IMR-90 (cell line): Measurements from ENCODE around the gene PRKAG2. TPM values are rescaled to one million over a fixed set of nuclear protein-coding genes. Genes with fewer than 3 reads are reported as not detected.

Experiments used
- ATAC-seq: fragments of 200-7000 bp; cut with Tn5 transposase; 2 replicates; pipeline ENCODE4 v1.9.1; 2020; ENCODE audit warnings: low read depth, mild to moderate bottlenecking, moderate library complexity
- BruUV-seq: library from RNA; stranded (reverse); fragments of 400-500 nt; replicated peaks from 2 replicates; lab custom pipeline; 2021; lab: Mats Ljungman, UMichigan
- CTCF ChIA-PET: fragments of 300-600 bp; formaldehyde crosslinking; extraction: SDS; loops from one replicate; lab custom pipeline; 2021; ENCODE audit warnings: antibody characterized with exemption; lab: Yijun Ruan, JAX
- POLR2A ChIA-PET: fragments of 300-600 bp; sonication (Branson Sonifier 250); formaldehyde crosslinking; loops from one replicate; lab custom pipeline; 2022; ENCODE audit warnings: antibody characterized with exemption; ENCODE audit not compliant: unreplicated experiment; lab: Charles Lee
- DNase-seq: peaks from one replicate; pipeline ENCODE4 v3.0.0; 2013
- H2AFZ ChIP-seq: replicated peaks from 2 replicates; pipeline ENCODE3; 2013; ENCODE audit warnings: low read length, mild to moderate bottlenecking; ENCODE audit not compliant: poor library complexity
- H2AK5ac ChIP-seq: 2 replicates; pipeline ENCODE4 v1.6.1; 2013; ENCODE audit warnings: low read depth, low read length, inconsistent platforms
- H2AK9ac ChIP-seq: replicated peaks from 2 replicates; pipeline ENCODE3; 2013; ENCODE audit warnings: mild to moderate bottlenecking, low read depth, low read length, moderate library complexity; ENCODE audit not compliant: poor library complexity
- H2BK120ac ChIP-seq: 2 replicates; pipeline ENCODE4 v1.6.1; 2013; ENCODE audit warnings: low read depth, low read length, inconsistent platforms
- H2BK15ac ChIP-seq: 3 replicates; pipeline ENCODE4 v1.6.1; 2013; ENCODE audit warnings: low read depth, low read length, inconsistent platforms
- H2BK20ac ChIP-seq: 2 replicates; pipeline ENCODE4 v1.6.1; 2013; ENCODE audit warnings: low read depth, mild to moderate bottlenecking, inconsistent platforms, low read length, moderate library complexity
- H2BK5ac ChIP-seq: 2 replicates; pipeline ENCODE4 v1.6.1; 2013; ENCODE audit warnings: mild to moderate bottlenecking, low read depth, low read length, inconsistent platforms; ENCODE audit not compliant: poor library complexity, severe bottlenecking
- H3K14ac ChIP-seq: replicated peaks from 2 replicates; pipeline ENCODE4 v1.6.1; 2013; ENCODE audit warnings: low read depth, low read length, inconsistent platforms
- H3K18ac ChIP-seq: 2 replicates; pipeline ENCODE4 v1.6.1; 2013; ENCODE audit warnings: low read depth, low read length, control low read depth
- H3K23ac ChIP-seq: 2 replicates; pipeline ENCODE4 v1.6.1; 2013; ENCODE audit warnings: low read depth, low read length, inconsistent platforms
- H3K27ac ChIP-seq: 2 replicates; pipeline ENCODE4 v1.5.1; 2013; ENCODE audit warnings: mild to moderate bottlenecking, control low read depth, low read length; ENCODE audit not compliant: insufficient read depth
- H3K27me3 ChIP-seq: 2 replicates; pipeline ENCODE4 v1.6.1; 2013; ENCODE audit warnings: low read length; ENCODE audit not compliant: control insufficient read depth, insufficient read depth
- H3K36me3 ChIP-seq: 2 replicates; pipeline ENCODE4 v1.6.1; 2013; ENCODE audit warnings: low read length, mixed read lengths; ENCODE audit not compliant: control insufficient read depth, insufficient read depth
- H3K4ac ChIP-seq: 2 replicates; pipeline ENCODE4 v1.6.1; 2013; ENCODE audit warnings: low read depth, low read length, inconsistent platforms
- H3K4me1 ChIP-seq: 2 replicates; pipeline ENCODE4 v1.6.1; 2013; ENCODE audit warnings: low read length, mixed read lengths; ENCODE audit not compliant: control insufficient read depth, insufficient read depth
- H3K4me2 ChIP-seq: 2 replicates; pipeline ENCODE4 v1.6.1; 2013; ENCODE audit warnings: low read depth, mild to moderate bottlenecking, control low read depth, low read length, moderate library complexity
- H3K4me3 ChIP-seq: 2 replicates; pipeline ENCODE4 v1.5.1; 2013; ENCODE audit warnings: low read depth, mild to moderate bottlenecking, control low read depth, low read length, moderate library complexity; ENCODE audit not compliant: insufficient read depth
- H3K56ac ChIP-seq: 2 replicates; pipeline ENCODE4 v1.6.1; 2013; ENCODE audit warnings: low read length, inconsistent platforms; ENCODE audit not compliant: insufficient read depth; ENCODE audit errors: extremely low read depth
- H3K79me1 ChIP-seq, 2 experiments: 2 replicates each; pipeline ENCODE4 v1.6.1; 2013; ENCODE audit warnings: low read length in 2 of 2, inconsistent platforms in 1 of 2, low read depth in 1 of 2
- H3K9ac ChIP-seq: 2 replicates; pipeline ENCODE4 v1.6.1; 2013; ENCODE audit warnings: low read depth, low read length, control low read depth
- H3K9me1 ChIP-seq: 2 replicates; pipeline ENCODE4 v1.6.1; 2013; ENCODE audit warnings: low read length, inconsistent platforms; ENCODE audit not compliant: insufficient read depth
- H3K9me3 ChIP-seq: 2 replicates; pipeline ENCODE4 v1.6.1; 2013; ENCODE audit warnings: low read length; ENCODE audit not compliant: control insufficient read depth, insufficient read depth
- H4K20me1 ChIP-seq: 2 replicates; pipeline ENCODE4 v1.6.1; 2013; ENCODE audit warnings: low read length, inconsistent platforms; ENCODE audit not compliant: insufficient read depth
- H4K5ac ChIP-seq: 2 replicates; pipeline ENCODE4 v1.6.1; 2013; ENCODE audit warnings: mild to moderate bottlenecking, low read depth, low read length, control low read depth
- H4K8ac ChIP-seq, 2 experiments: 2 replicates each; pipeline ENCODE4 v1.6.1; 2013; ENCODE audit warnings: low read depth in 2 of 2, low read length in 2 of 2, control low read depth in 1 of 2, inconsistent platforms in 1 of 2
- H4K91ac ChIP-seq: 2 replicates; pipeline ENCODE4 v1.6.1; 2013; ENCODE audit warnings: low read depth, low read length, inconsistent platforms; ENCODE audit not compliant: insufficient read depth
- BHLHE40 ChIP-seq: fragments of 150-350 bp; IDR thresholded peaks from 2 replicates; pipeline ENCODE4 v1.6.1; 2016; ENCODE audit warnings: mild to moderate bottlenecking, low read depth, low read length
- CEBPB ChIP-seq: IDR thresholded peaks from 2 replicates; pipeline ENCODE4 v1.6.1; 2012; ENCODE audit warnings: low read depth, low read length, improper control_type of control experiment
- CHD1 ChIP-seq: IDR thresholded peaks from 2 replicates; pipeline ENCODE4 v1.6.1; 2012; ENCODE audit warnings: low read depth, low read length, improper control_type of control experiment
- FOS ChIP-seq: fragments of 150-350 bp; IDR thresholded peaks from 2 replicates; pipeline ENCODE4 v1.6.1; 2016; ENCODE audit warnings: low read depth, low read length
- MAFK ChIP-seq: IDR thresholded peaks from 2 replicates; pipeline ENCODE4 v1.6.1; 2012; ENCODE audit warnings: low read depth, low read length, improper control_type of control experiment
- MAZ ChIP-seq: IDR thresholded peaks from 2 replicates; pipeline ENCODE4 v1.6.1; 2012; ENCODE audit warnings: low read depth, mild to moderate bottlenecking, low read length, improper control_type of control experiment, moderate library complexity, borderline replicate concordance
- MXI1 ChIP-seq: IDR thresholded peaks from 2 replicates; pipeline ENCODE4 v1.6.1; 2012; ENCODE audit warnings: low read depth, mild to moderate bottlenecking, low read length, moderate library complexity, borderline replicate concordance
- NFE2L2 ChIP-seq: fragments of 150-350 bp; IDR thresholded peaks from 2 replicates; pipeline ENCODE4 v1.6.1; 2016; ENCODE audit warnings: low read depth, mild to moderate bottlenecking, low read length
- POLR2A ChIP-seq: IDR thresholded peaks from 2 replicates; pipeline ENCODE4 v1.6.1; 2012; ENCODE audit warnings: mild to moderate bottlenecking, low read depth, low read length
- RAD21 ChIP-seq: IDR thresholded peaks from 2 replicates; pipeline ENCODE4 v1.6.1; 2012; ENCODE audit warnings: low read length, improper control_type of control experiment
- RCOR1 ChIP-seq: IDR thresholded peaks from 2 replicates; pipeline ENCODE4 v1.6.1; 2012; ENCODE audit warnings: mild to moderate bottlenecking, low read length, improper control_type of control experiment; ENCODE audit not compliant: insufficient replicate concordance
- RFX5 ChIP-seq: IDR thresholded peaks from 2 replicates; pipeline ENCODE4 v1.8.0; 2012; ENCODE audit warnings: low read depth, mild to moderate bottlenecking, low read length, moderate library complexity
- SMC3 ChIP-seq: fragments of 150-350 bp; IDR thresholded peaks from 2 replicates; pipeline ENCODE4 v1.6.1; 2016; ENCODE audit warnings: low read depth, mild to moderate bottlenecking, antibody characterized with exemption, low read length, moderate library complexity
- USF2 ChIP-seq: fragments of 150-350 bp; IDR thresholded peaks from 2 replicates; pipeline ENCODE4 v1.6.1; 2017; ENCODE audit warnings: mild to moderate bottlenecking, antibody characterized with exemption, low read length, low read depth
- WGBS, 2 experiments: methylation state at CpG; one replicate each; pipeline versions ENCODE4 v1.1.5 to v1.1.7; 2013; ENCODE audit warnings: missing lambda C conversion rate in 2 of 2; ENCODE audit not compliant: insufficient read length in 1 of 2; ENCODE audit errors: extremely low coverage in 2 of 2; 5-methylcytosine and 5-hydroxymethylcytosine counted together
- dilution Hi-C: fragments of 300-500 bp; cut with HindIII; formaldehyde crosslinking; loops from one replicate; pipeline ENCODE4 v1.14.3; 2018; ENCODE audit warnings: low sequenced_read_pairs; ENCODE audit not compliant: unreplicated experiment
- in situ Hi-C: fragments of 300-500 bp; cut with MboI; formaldehyde crosslinking; loops from 3 replicates; pipeline ENCODE4 v1.14.3; 2019; ENCODE audit warnings: low sequenced_read_pairs, inconsistent platforms, mixed read lengths
- intact Hi-C: fragments of 100-400 bp; cut with micrococcal nuclease; formaldehyde crosslinking; loops from 2 replicates; pipeline ENCODE4 v1.10.0; 2022
- polyA plus RNA-seq, 3 experiments: library from polyadenylated mRNA; depleted of rRNA; stranded (reverse); fragments of >200 nt; gene quantifications; 2 replicates each; pipeline ENCODE4 v1.2.3, GENCODE V29; 2012; ENCODE audit warnings: low replicate concordance in 1 of 3
- total RNA-seq: library from RNA; depleted of rRNA; stranded (reverse); fragments of >200 nt; gene quantifications from 2 replicates; pipeline ENCODE4 v1.2.3, GENCODE V29; 2012
- TF ChIP-seq, protein P1 (sequence below): fragments of 150-350 bp; IDR thresholded peaks from 2 replicates; pipeline ENCODE4 v1.6.1; 2016; ENCODE audit warnings: low read depth, mild to moderate bottlenecking, low read length, moderate library complexity, borderline replicate concordance
- TF ChIP-seq, protein P2 (sequence below): conservative IDR thresholded peaks from 2 replicates; pipeline ENCODE4 v1.5.1; 2012; ENCODE audit warnings: mild to moderate bottlenecking, low read depth, low read length, improper control_type of control experiment

The PRKAG2 gene
- total and polyA plus RNA-seq, 2 of the 4 experiments (the other 2 are of a cell fraction): 15.4 to 21.6 TPM

DNA sequence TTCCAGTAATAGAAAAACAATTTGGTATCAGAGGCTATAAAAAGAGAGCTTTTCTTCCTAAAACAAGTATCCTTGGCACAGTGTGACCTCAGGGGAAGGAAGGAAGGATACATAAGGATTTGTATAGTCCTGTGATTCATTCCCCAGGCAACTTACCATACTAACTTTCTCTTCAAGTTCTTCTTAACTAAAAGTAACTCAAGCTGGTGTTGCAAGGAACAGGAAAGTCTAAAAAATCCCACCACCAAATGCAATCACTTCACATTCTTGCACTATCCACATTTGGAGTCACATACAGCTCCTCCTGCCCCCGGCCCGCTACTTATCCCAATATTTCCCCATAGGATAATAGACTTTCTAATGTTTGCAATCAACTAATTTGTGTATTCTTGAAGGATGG lies 84.8 kb downstream of the PRKAG2 start:
- no peak overlapping the region for H3K14ac ChIP-seq
- H2BK120ac ChIP-seq: no peak overlapping the region
- no peaks in the 10 kb centered on the region for H3K36me3 ChIP-seq
- CTCF ChIA-PET: interaction anchor here (0.6 to 1.4 kb wide), 4 partner anchors 8 to 21 kb away, joined by 3 to 4 read pairs (median 4); no protein-coding TSS in a partner anchor
- H3K4me2 ChIP-seq: no peak overlapping the region
- H4K8ac ChIP-seq: no peak overlapping the region
- POLR2A ChIA-PET: no interaction called here
- H3K9me1 ChIP-seq: peaks cover 8% of the 10 kb centered on the region; the same call in 1 of the 2 replicates
- H3K4ac ChIP-seq: no peak overlapping the region
- BruUV-seq: no TSS peak
- H3K79me1 ChIP-seq: no peaks in the 10 kb centered on the region
- no peaks in the 10 kb centered on the region for H3K4me1 ChIP-seq
- H2BK5ac ChIP-seq: no peak overlapping the region
- no peak for DNase-seq
- no peak overlapping the region for H4K5ac ChIP-seq
- H2BK15ac ChIP-seq: no peak overlapping the region
- H3K23ac ChIP-seq: no peak overlapping the region
- no peak overlapping the region for H2BK20ac ChIP-seq
- dilution Hi-C loops (no loop called here), in situ Hi-C loops (no loop called here), intact Hi-C loops (no loop called here)
- no peak overlapping the region for H2AFZ ChIP-seq
- no peak overlapping the region for H3K56ac ChIP-seq
- no CpG with 5 or more reads among the region's 2 CpGs for WGBS, 2 experiments
- ATAC-seq: 0 out of 2 replicates have a peak, but pooled peaks have one; percentile 14
- H3K18ac ChIP-seq: no peak overlapping the region
- peaks cover 21% of the 10 kb centered on the region for H3K27me3 ChIP-seq
- H4K20me1 ChIP-seq: no peaks in the 10 kb centered on the region
- H2AK9ac ChIP-seq: no peak overlapping the region
- TF ChIP-seq CHD1 (no peak), BHLHE40 (no peak), RAD21 (no peak), RFX5 (no peak), CEBPB (no peak), MAFK (no peak), NFE2L2 (no peak), USF2 (no peak), SMC3 (no peak), MAZ (no peak), POLR2A (no peak), MXI1 (no peak), RCOR1 (no peak), FOS (no peak)
- TF ChIP-seq, protein P1, sequence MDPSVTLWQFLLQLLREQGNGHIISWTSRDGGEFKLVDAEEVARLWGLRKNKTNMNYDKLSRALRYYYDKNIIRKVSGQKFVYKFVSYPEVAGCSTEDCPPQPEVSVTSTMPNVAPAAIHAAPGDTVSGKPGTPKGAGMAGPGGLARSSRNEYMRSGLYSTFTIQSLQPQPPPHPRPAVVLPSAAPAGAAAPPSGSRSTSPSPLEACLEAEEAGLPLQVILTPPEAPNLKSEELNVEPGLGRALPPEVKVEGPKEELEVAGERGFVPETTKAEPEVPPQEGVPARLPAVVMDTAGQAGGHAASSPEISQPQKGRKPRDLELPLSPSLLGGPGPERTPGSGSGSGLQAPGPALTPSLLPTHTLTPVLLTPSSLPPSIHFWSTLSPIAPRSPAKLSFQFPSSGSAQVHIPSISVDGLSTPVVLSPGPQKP: no peak
- TF ChIP-seq, protein P2, sequence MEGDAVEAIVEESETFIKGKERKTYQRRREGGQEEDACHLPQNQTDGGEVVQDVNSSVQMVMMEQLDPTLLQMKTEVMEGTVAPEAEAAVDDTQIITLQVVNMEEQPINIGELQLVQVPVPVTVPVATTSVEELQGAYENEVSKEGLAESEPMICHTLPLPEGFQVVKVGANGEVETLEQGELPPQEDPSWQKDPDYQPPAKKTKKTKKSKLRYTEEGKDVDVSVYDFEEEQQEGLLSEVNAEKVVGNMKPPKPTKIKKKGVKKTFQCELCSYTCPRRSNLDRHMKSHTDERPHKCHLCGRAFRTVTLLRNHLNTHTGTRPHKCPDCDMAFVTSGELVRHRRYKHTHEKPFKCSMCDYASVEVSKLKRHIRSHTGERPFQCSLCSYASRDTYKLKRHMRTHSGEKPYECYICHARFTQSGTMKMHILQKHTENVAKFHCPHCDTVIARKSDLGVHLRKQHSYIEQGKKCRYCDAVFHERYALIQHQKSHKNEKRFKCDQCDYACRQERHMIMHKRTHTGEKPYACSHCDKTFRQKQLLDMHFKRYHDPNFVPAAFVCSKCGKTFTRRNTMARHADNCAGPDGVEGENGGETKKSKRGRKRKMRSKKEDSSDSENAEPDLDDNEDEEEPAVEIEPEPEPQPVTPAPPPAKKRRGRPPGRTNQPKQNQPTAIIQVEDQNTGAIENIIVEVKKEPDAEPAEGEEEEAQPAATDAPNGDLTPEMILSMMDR: no peak
- H4K91ac ChIP-seq: no peak overlapping the region
- H3K4me3 ChIP-seq: no peak overlapping the region
- H3K27ac ChIP-seq: no peak overlapping the region
- no peak overlapping the region for H3K9ac ChIP-seq
- H3K9me3 ChIP-seq: no peaks in the 10 kb centered on the region
- no peak overlapping the region for H2AK5ac ChIP-seq
